Activated CD4-positive, alpha-beta memory T cell treated with anti-CD3 and anti-CD28 coated beads, Interleukin-2, amount 10 ng/mL, durations not matched to agents 7 days and 5 days (primary cell): ENCODE data around the gene EMSY. TPM values are rescaled to one million over a fixed set of nuclear protein-coding genes. Genes with fewer than 3 reads are reported as not detected.

Source experiments
- CTCF ChIA-PET: fragments of 350-600 bp; sonication (Branson Sonifier 250); formaldehyde crosslinking; loops from one replicate; lab custom pipeline; 2021; ENCODE audit warnings: antibody characterized with exemption, inconsistent platforms; lab: Charles Lee
- POLR2A ChIA-PET: fragments of 350-600 bp; sonication (Branson Sonifier 250); formaldehyde crosslinking; loops from one replicate; lab custom pipeline; 2021; ENCODE audit warnings: antibody characterized with exemption; lab: Charles Lee
- DNase-seq: peaks from one replicate; pipeline ENCODE4 v3.0.0-alpha.2; 2020
- H3K27ac Mint-ChIP-seq: one replicate; pipeline ENCODE4 v1.8.0; 2021; ENCODE audit warnings: mild to moderate bottlenecking, mixed read lengths
- H3K27me3 Mint-ChIP-seq: one replicate; pipeline ENCODE4 v1.8.0; 2021; ENCODE audit warnings: mixed read lengths
- H3K36me3 Mint-ChIP-seq: one replicate; pipeline ENCODE4 v1.8.0; 2021; ENCODE audit warnings: low read depth, mixed read lengths
- H3K4me1 Mint-ChIP-seq: one replicate; pipeline ENCODE4 v1.8.0; 2021; ENCODE audit warnings: mixed read lengths
- H3K4me3 Mint-ChIP-seq: one replicate; pipeline ENCODE4 v1.8.0; 2021; ENCODE audit warnings: mild to moderate bottlenecking, mixed read lengths
- H3K9me3 Mint-ChIP-seq: one replicate; pipeline ENCODE4 v1.8.0; 2021; ENCODE audit warnings: mixed read lengths
- total RNA-seq, 2 experiments: library from RNA; stranded (reverse); gene quantifications; one replicate each; pipeline ENCODE4 v1.2.3, GENCODE V29; 2021

The EMSY gene
- total RNA-seq, 2 experiments from 2014 or later: 33.9 to 35.5 TPM

GRCh38 chr11:76426660-76427059, 18.2 kb upstream of the EMSY start:
- CTCF ChIA-PET: interaction anchor here (0.9 kb wide), 1 partner anchor 11 kb away, joined by 4 read pairs; no protein-coding TSS in a partner anchor
- no peak overlapping the region for H3K4me3 Mint-ChIP-seq
- H3K27me3 Mint-ChIP-seq: peaks cover 4% of the 10 kb centered on the region
- no peaks in the 10 kb centered on the region for H3K36me3 Mint-ChIP-seq
- H3K4me1 Mint-ChIP-seq: peaks cover 23% of the 10 kb centered on the region
- H3K9me3 Mint-ChIP-seq: no peaks in the 10 kb centered on the region
- DNase-seq: no peak
- POLR2A ChIA-PET: no interaction called here
- H3K27ac Mint-ChIP-seq: no peak overlapping the region

GRCh38 chr11:76436020-76436419, 8.8 kb upstream of the EMSY start:
- Mint-ChIP-seq H3K4me1 (peaks cover 7% of the 10 kb centered on the region), H3K9me3 (peaks cover 4% of the 10 kb centered on the region), H3K27ac (no peak overlapping the region), H3K4me3 (no peak overlapping the region), H3K27me3 (no peaks in the 10 kb centered on the region), H3K36me3 (peaks cover 1% of the 10 kb centered on the region)
- DNase-seq: no peak
- POLR2A ChIA-PET: no interaction called here
- CTCF ChIA-PET: no interaction called here

- Mint-ChIP-seq H3K27me3 (no peaks in the 10 kb centered on the region), H3K4me1 (peaks cover 38% of the 10 kb centered on the region), H3K27ac (peak overlapping the region; percentile 85), H3K9me3 (no peaks in the 10 kb centered on the region), H3K4me3 (peak overlapping the region; percentile 94), H3K36me3 (peaks cover 38% of the 10 kb centered on the region)
- ChIA-PET POLR2A (interaction anchor here (1.3 to 1.7 kb wide), 2 partner anchors 13 to 61 kb away, joined by 4 to 5 read pairs; no protein-coding TSS in a partner anchor), CTCF (interaction anchor here (2.0 kb wide), 1 partner anchor 235 kb away, joined by 8 read pairs; no protein-coding TSS in a partner anchor)
- DNase-seq: no peak
Observed at GRCh38 chr11:76443268-76443980, 1.4 kb upstream of the EMSY start.

GRCh38 chr11:76444065-76444383, 794 bp upstream of the EMSY start:
- Mint-ChIP-seq H3K9me3 (no peaks in the 10 kb centered on the region), H3K4me3 (peak overlapping the region; percentile 94), H3K36me3 (peaks cover 42% of the 10 kb centered on the region), H3K27me3 (no peaks in the 10 kb centered on the region), H3K4me1 (peaks cover 40% of the 10 kb centered on the region), H3K27ac (peak overlapping the region; percentile 85)
- DNase-seq: no peak
- ChIA-PET POLR2A (interaction anchor here (1.7 to 1.9 kb wide), 2 partner anchors 62 to 63 kb away, joined by 4 to 5 read pairs; partner anchors contain the start of genes GVQW3 and THAP12), CTCF (interaction anchor here (2.0 kb wide), 1 partner anchor 236 kb away, joined by 8 read pairs; no protein-coding TSS in a partner anchor)

- no peaks in the 10 kb centered on the region for H3K9me3 Mint-ChIP-seq
- H3K4me3 Mint-ChIP-seq: peak overlapping the region; percentile 94
Observed at GRCh38 chr11:76445121-76446084, 585 bp downstream of the EMSY start.

GRCh38 chr11:76448506-76448905, 3.7 kb downstream of the EMSY start:
- ChIA-PET POLR2A (no interaction called here), CTCF (interaction anchor here (0.6 to 1.3 kb wide), 2 partner anchors 28 to 66 kb away, joined by 3 read pairs; no protein-coding TSS in a partner anchor)
- no peak overlapping the region for H3K27ac Mint-ChIP-seq
- H3K36me3 Mint-ChIP-seq: peaks cover 57% of the 10 kb centered on the region
- no peaks in the 10 kb centered on the region for H3K27me3 Mint-ChIP-seq
- H3K9me3 Mint-ChIP-seq: no peaks in the 10 kb centered on the region
- no peak overlapping the region for H3K4me3 Mint-ChIP-seq
- H3K4me1 Mint-ChIP-seq: peaks cover 28% of the 10 kb centered on the region
- DNase-seq: no peak

More at GRCh38 chr11:76445121-76446084, 585 bp downstream of the EMSY start:
- POLR2A ChIA-PET: interaction anchor here (0.5 to 1.9 kb wide), 7 partner anchors 11 to 602 kb away, joined by 3 to 5 read pairs (median 4); partner anchors contain the start of genes GVQW3 and THAP12
- Mint-ChIP-seq H3K36me3 (peaks cover 52% of the 10 kb centered on the region), H3K27me3 (no peaks in the 10 kb centered on the region), H3K27ac (peak overlapping the region; percentile 85), H3K4me1 (peaks cover 41% of the 10 kb centered on the region)
- peak; percentile 59 for DNase-seq
- CTCF ChIA-PET: interaction anchor here (0.7 to 1.9 kb wide), 4 partner anchors 9 to 237 kb away, joined by 3 to 5 read pairs (median 4); no protein-coding TSS in a partner anchor

GRCh38 chr11:76453248-76453647, 8.4 kb downstream of the EMSY start:
- no peaks in the 10 kb centered on the region for H3K9me3 Mint-ChIP-seq
- ChIA-PET POLR2A (no interaction called here), CTCF (no interaction called here)
- peaks cover 37% of the 10 kb centered on the region for H3K36me3 Mint-ChIP-seq
- H3K4me3 Mint-ChIP-seq: no peak overlapping the region
- H3K27ac Mint-ChIP-seq: no peak overlapping the region
- H3K27me3 Mint-ChIP-seq: no peaks in the 10 kb centered on the region
- DNase-seq: no peak
- H3K4me1 Mint-ChIP-seq: peaks cover 5% of the 10 kb centered on the region

GRCh38 chr11:76455331-76455730, 10.5 kb downstream of the EMSY start:
- no peak for DNase-seq
- CTCF ChIA-PET: interaction anchor here (1.1 to 1.3 kb wide), 2 partner anchors 9 to 266 kb away, joined by 3 to 4 read pairs; no protein-coding TSS in a partner anchor
- H3K4me3 Mint-ChIP-seq: no peak overlapping the region
- POLR2A ChIA-PET: no interaction called here
- peaks cover 36% of the 10 kb centered on the region for H3K36me3 Mint-ChIP-seq
- no peaks in the 10 kb centered on the region for H3K9me3 Mint-ChIP-seq
- H3K27me3 Mint-ChIP-seq: no peaks in the 10 kb centered on the region
- peaks cover 2% of the 10 kb centered on the region for H3K4me1 Mint-ChIP-seq
- H3K27ac Mint-ChIP-seq: no peak overlapping the region

- Mint-ChIP-seq H3K4me1 (peaks cover 2% of the 10 kb centered on the region), H3K4me3 (no peak overlapping the region), H3K36me3 (peaks cover 40% of the 10 kb centered on the region), H3K27me3 (no peaks in the 10 kb centered on the region), H3K9me3 (no peaks in the 10 kb centered on the region), H3K27ac (no peak overlapping the region)
- CTCF ChIA-PET: interaction anchor here (1.2 kb wide), 1 partner anchor 9 kb away, joined by 3 read pairs; no protein-coding TSS in a partner anchor
- DNase-seq: no peak
- POLR2A ChIA-PET: interaction anchor here (1.0 kb wide), 1 partner anchor 10 kb away, joined by 4 read pairs; no protein-coding TSS in a partner anchor
Observed at GRCh38 chr11:76455931-76456330, 11.1 kb downstream of the EMSY start.

- peaks cover 2% of the 10 kb centered on the region for H3K4me1 Mint-ChIP-seq
- H3K27ac Mint-ChIP-seq: no peak overlapping the region
- H3K36me3 Mint-ChIP-seq: peaks cover 37% of the 10 kb centered on the region
Observed at GRCh38 chr11:76456571-76456970, 11.8 kb downstream of the EMSY start.

GRCh38 chr11:76459299-76459698, 14.5 kb downstream of the EMSY start:
- Mint-ChIP-seq H3K4me3 (no peak overlapping the region), H3K9me3 (no peaks in the 10 kb centered on the region), H3K36me3 (peaks cover 33% of the 10 kb centered on the region), H3K4me1 (peaks cover 2% of the 10 kb centered on the region), H3K27ac (no peak overlapping the region), H3K27me3 (no peaks in the 10 kb centered on the region)
- ChIA-PET CTCF (interaction anchor here (1.1 to 1.9 kb wide), 2 partner anchors 11 to 34 kb away, joined by 3 to 4 read pairs; no protein-coding TSS in a partner anchor), POLR2A (no interaction called here)
- no peak for DNase-seq

More at GRCh38 chr11:76456571-76456970, 11.8 kb downstream of the EMSY start:
- Mint-ChIP-seq H3K9me3 (no peaks in the 10 kb centered on the region), H3K4me3 (no peak overlapping the region), H3K27me3 (no peaks in the 10 kb centered on the region)
- DNase-seq: no peak
- ChIA-PET POLR2A (interaction anchor here (1.0 kb wide), 1 partner anchor 11 kb away, joined by 4 read pairs; no protein-coding TSS in a partner anchor), CTCF (interaction anchor here (1.2 kb wide), 1 partner anchor 9 kb away, joined by 3 read pairs; no protein-coding TSS in a partner anchor)

GRCh38 chr11:76459846-76460245, 15.0 kb downstream of the EMSY start:
- Mint-ChIP-seq H3K27ac (no peak overlapping the region), H3K27me3 (no peaks in the 10 kb centered on the region), H3K4me3 (no peak overlapping the region), H3K4me1 (peaks cover 2% of the 10 kb centered on the region), H3K9me3 (no peaks in the 10 kb centered on the region), H3K36me3 (peaks cover 33% of the 10 kb centered on the region)
- DNase-seq: no peak
- POLR2A ChIA-PET: no interaction called here
- CTCF ChIA-PET: interaction anchor here (1.1 to 1.9 kb wide), 2 partner anchors 10 to 35 kb away, joined by 3 to 4 read pairs; no protein-coding TSS in a partner anchor
